Neural progenitor cell (in vitro differentiated cells): ENCODE measurements around the gene SYT5. TPM values are rescaled to one million over a fixed set of nuclear protein-coding genes. Genes with fewer than 3 reads are reported as not detected.
"Not testable (repeated sequence)": the region's sequence is repeated elsewhere in the genome, so short reads cannot be mapped to it uniquely, and the experiment has no call there.

Source experiments
- DNase-seq: peaks from one replicate; pipeline ENCODE4 v3.0.0-alpha.2; 2016; ENCODE audit warnings: low spot score
- H2AFZ ChIP-seq: fragments of 200-600 bp; sonication (generic); replicated peaks from 2 replicates; pipeline ENCODE4 v1.6.1; 2016; ENCODE audit warnings: antibody characterized with exemption
- H3F3A ChIP-seq: fragments of 200-600 bp; sonication (generic); 2 replicates; pipeline ENCODE4 v1.6.1; 2016; ENCODE audit warnings: antibody characterized with exemption, low read depth
- H3K27ac ChIP-seq: fragments of 200-600 bp; sonication (generic); 2 replicates; pipeline ENCODE4 v1.5.1; 2016; ENCODE audit warnings: mild to moderate bottlenecking
- H3K27me3 ChIP-seq: fragments of 200-600 bp; sonication (generic); 2 replicates; pipeline ENCODE4 v1.6.1; 2016; ENCODE audit warnings: mild to moderate bottlenecking, moderate library complexity
- H3K36me3 ChIP-seq: fragments of 200-600 bp; sonication (generic); 2 replicates; pipeline ENCODE4 v1.5.1; 2016
- H3K4me1 ChIP-seq: fragments of 200-600 bp; sonication (generic); 2 replicates; pipeline ENCODE4 v1.6.1; 2016; ENCODE audit warnings: mixed run types
- H3K4me2 ChIP-seq: fragments of 200-600 bp; sonication (generic); 2 replicates; pipeline ENCODE4 v1.6.1; 2016
- H3K4me3 ChIP-seq: fragments of 200-600 bp; sonication (generic); 2 replicates; pipeline ENCODE4 v1.5.1; 2016
- H3K79me2 ChIP-seq: fragments of 200-600 bp; sonication (generic); 2 replicates; pipeline ENCODE4 v1.6.1; 2016; ENCODE audit warnings: low read depth
- H3K9ac ChIP-seq: fragments of 200-600 bp; sonication (generic); 2 replicates; pipeline ENCODE4 v1.6.1; 2016
- H3K9me3 ChIP-seq: fragments of 200-600 bp; sonication (generic); 2 replicates; pipeline ENCODE4 v1.5.1; 2016; ENCODE audit warnings: low read depth
- H4K20me1 ChIP-seq: fragments of 200-600 bp; sonication (generic); 2 replicates; pipeline ENCODE4 v1.6.1; 2016; ENCODE audit warnings: low read depth
- H3K27ac Mint-ChIP-seq: 3 replicates; pipeline ENCODE4 v1.8.0; 2021; ENCODE audit warnings: mixed read lengths
- H3K27me3 Mint-ChIP-seq: 2 replicates; pipeline ENCODE4 v1.8.0; 2022; ENCODE audit warnings: low read depth, mild to moderate bottlenecking, inconsistent platforms, moderate library complexity, mixed read lengths; ENCODE audit not compliant: insufficient read depth
- H3K36me3 Mint-ChIP-seq: 3 replicates; pipeline ENCODE4 v1.8.0; 2021; ENCODE audit warnings: mixed read lengths
- H3K4me1 Mint-ChIP-seq: 3 replicates; pipeline ENCODE4 v1.8.0; 2021; ENCODE audit warnings: mixed read lengths
- H3K4me3 Mint-ChIP-seq: 3 replicates; pipeline ENCODE4 v1.8.0; 2021; ENCODE audit warnings: mild to moderate bottlenecking, moderate library complexity, mixed read lengths
- H3K9me3 Mint-ChIP-seq: 3 replicates; pipeline ENCODE4 v1.8.0; 2020; ENCODE audit warnings: mixed read lengths
- EZH2 ChIP-seq: fragments of 200-600 bp; sonication (generic); IDR thresholded peaks from 2 replicates; pipeline ENCODE4 v1.6.1; 2017; ENCODE audit warnings: antibody characterized with exemption, mild to moderate bottlenecking, moderate library complexity
- EZH2phosphoT487 ChIP-seq: fragments of 200-600 bp; sonication (generic); IDR thresholded peaks from 2 replicates; pipeline ENCODE4 v1.6.1; 2017; ENCODE audit warnings: antibody characterized with exemption
- total RNA-seq: library from RNA; depleted of rRNA; stranded (reverse); fragments of >200 nt; gene quantifications from 2 replicates; pipeline ENCODE4 v1.2.3, GENCODE V29; 2015; ENCODE audit warnings: low replicate concordance
- TF ChIP-seq, protein P1 (sequence below): fragments of 200-600 bp; sonication (generic); IDR thresholded peaks from 2 replicates; pipeline ENCODE4 v1.5.1; 2017; ENCODE audit warnings: antibody characterized with exemption, mild to moderate bottlenecking

The SYT5 gene
- total RNA-seq, 1 donor from 2014 or later: not detected

DNA sequence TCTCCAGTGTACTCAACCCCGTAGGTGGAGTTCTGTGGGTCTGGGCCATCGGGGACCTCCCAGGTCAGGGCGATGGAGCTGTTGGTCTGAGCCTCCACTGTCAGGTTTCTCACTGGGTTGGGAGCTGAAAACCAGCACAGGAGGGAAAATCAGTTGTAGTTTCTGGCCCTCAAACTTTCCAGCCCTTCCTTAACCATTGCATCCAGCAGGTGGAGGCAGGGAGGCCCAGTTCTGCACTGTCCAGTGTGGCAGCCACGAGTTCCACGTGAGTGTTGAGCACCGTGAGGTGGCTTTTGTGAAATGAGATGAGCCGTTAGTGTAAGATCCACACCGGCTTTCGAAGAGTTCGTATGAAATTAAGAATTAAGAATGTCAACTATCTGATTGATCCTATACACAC lies 22.1 kb upstream of the SYT5 start:
- H2AFZ ChIP-seq, H3K9me3 ChIP-seq, H3K4me3 ChIP-seq, H3K9ac ChIP-seq, H3K4me1 Mint-ChIP-seq, H4K20me1 ChIP-seq, H3K4me1 ChIP-seq, H3K9me3 Mint-ChIP-seq, H3K79me2 ChIP-seq, H3K27ac ChIP-seq, H3K4me3 Mint-ChIP-seq, H3K36me3 Mint-ChIP-seq, H3K36me3 ChIP-seq, H3K4me2 ChIP-seq, DNase-seq, H3F3A ChIP-seq, H3K27ac Mint-ChIP-seq: not testable (repeated sequence)
- TF ChIP-seq, protein P1, sequence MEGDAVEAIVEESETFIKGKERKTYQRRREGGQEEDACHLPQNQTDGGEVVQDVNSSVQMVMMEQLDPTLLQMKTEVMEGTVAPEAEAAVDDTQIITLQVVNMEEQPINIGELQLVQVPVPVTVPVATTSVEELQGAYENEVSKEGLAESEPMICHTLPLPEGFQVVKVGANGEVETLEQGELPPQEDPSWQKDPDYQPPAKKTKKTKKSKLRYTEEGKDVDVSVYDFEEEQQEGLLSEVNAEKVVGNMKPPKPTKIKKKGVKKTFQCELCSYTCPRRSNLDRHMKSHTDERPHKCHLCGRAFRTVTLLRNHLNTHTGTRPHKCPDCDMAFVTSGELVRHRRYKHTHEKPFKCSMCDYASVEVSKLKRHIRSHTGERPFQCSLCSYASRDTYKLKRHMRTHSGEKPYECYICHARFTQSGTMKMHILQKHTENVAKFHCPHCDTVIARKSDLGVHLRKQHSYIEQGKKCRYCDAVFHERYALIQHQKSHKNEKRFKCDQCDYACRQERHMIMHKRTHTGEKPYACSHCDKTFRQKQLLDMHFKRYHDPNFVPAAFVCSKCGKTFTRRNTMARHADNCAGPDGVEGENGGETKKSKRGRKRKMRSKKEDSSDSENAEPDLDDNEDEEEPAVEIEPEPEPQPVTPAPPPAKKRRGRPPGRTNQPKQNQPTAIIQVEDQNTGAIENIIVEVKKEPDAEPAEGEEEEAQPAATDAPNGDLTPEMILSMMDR: peak; percentile 35
- peaks cover 11% of the 10 kb centered on the region for H3K27me3 ChIP-seq
- H3K27me3 Mint-ChIP-seq: peaks cover 13% of the 10 kb centered on the region

- H2AFZ ChIP-seq: no peak overlapping the region
- H3K4me2 ChIP-seq: no peak overlapping the region
- H3K4me3 Mint-ChIP-seq: no peak overlapping the region
- no peak overlapping the region for H3K4me3 ChIP-seq
- no peaks in the 10 kb centered on the region for H3K36me3 ChIP-seq
- no peak overlapping the region for H3K27ac ChIP-seq
- H3K9me3 Mint-ChIP-seq: no peaks in the 10 kb centered on the region
- no peaks in the 10 kb centered on the region for H4K20me1 ChIP-seq
- TF ChIP-seq EZH2 (no peak), EZH2phosphoT487 (no peak)
- TF ChIP-seq, protein P1: no peak
- no peaks in the 10 kb centered on the region for H3K36me3 Mint-ChIP-seq
- peaks cover 11% of the 10 kb centered on the region for H3K27me3 ChIP-seq
- H3K27me3 Mint-ChIP-seq: peaks cover 12% of the 10 kb centered on the region
- H3K4me1 ChIP-seq: no peaks in the 10 kb centered on the region
- no peaks in the 10 kb centered on the region for H3K9me3 ChIP-seq
- no peak overlapping the region for H3K27ac Mint-ChIP-seq
- H3K9ac ChIP-seq: no peak overlapping the region
- H3K79me2 ChIP-seq: no peaks in the 10 kb centered on the region
- no peaks in the 10 kb centered on the region for H3F3A ChIP-seq
- DNase-seq: no peak
- H3K4me1 Mint-ChIP-seq: no peaks in the 10 kb centered on the region
Observed at GRCh38 chr19:55199620-55200204, 19.6 kb upstream of the SYT5 start.

GRCh38 chr19:55198651-55199050 lies 18.6 kb upstream of the SYT5 start:
- DNase-seq: peak; percentile 29
- Histone ChIP-seq H3K4me1 (no peaks in the 10 kb centered on the region), H3K9me3 (no peaks in the 10 kb centered on the region), H3K4me2 (no peak overlapping the region), H3K27me3 (peaks cover 11% of the 10 kb centered on the region), H4K20me1 (no peaks in the 10 kb centered on the region), H3K9ac (no peak overlapping the region), H3F3A (no peaks in the 10 kb centered on the region), H3K4me3 (no peak overlapping the region), H3K79me2 (no peaks in the 10 kb centered on the region), H3K36me3 (no peaks in the 10 kb centered on the region), H3K27ac (no peak overlapping the region), H2AFZ (no peak overlapping the region)
- Mint-ChIP-seq H3K9me3 (no peaks in the 10 kb centered on the region), H3K27ac (no peak overlapping the region), H3K27me3 (peaks cover 14% of the 10 kb centered on the region), H3K36me3 (no peaks in the 10 kb centered on the region), H3K4me1 (no peaks in the 10 kb centered on the region), H3K4me3 (no peak overlapping the region)
- TF ChIP-seq, protein P1: no peak
- no peak for TF ChIP-seq EZH2
- TF ChIP-seq EZH2phosphoT487: no peak
